K562 (cell line): ENCODE results near the gene EIF1. TPM values are rescaled to one million over a fixed set of nuclear protein-coding genes. Genes with fewer than 3 reads are reported as not detected.

Experiments
- ARID2 ChIP-seq: fragments of 450-650 bp; IDR thresholded peaks from 2 replicates; pipeline ENCODE4 v1.6.1; 2017; ENCODE audit warnings: antibody characterized with exemption, mild to moderate bottlenecking
- EHMT2 ChIP-seq: fragments of 450-650 bp; IDR thresholded peaks from 2 replicates; pipeline ENCODE4 v1.6.1; 2018; ENCODE audit warnings: antibody characterized with exemption
- FOXJ2 ChIP-seq: fragments of 200-800 bp; sonication (Bioruptor generic); IDR thresholded peaks from 2 replicates; pipeline ENCODE4 v1.6.1; 2016; ENCODE audit warnings: missing genetic modification characterization, missing compliant biosample characterization
- FOXM1 ChIP-seq, 2 experiments: fragments of 450-650 bp in 1 of 2; sonication (generic) in 1 of 2; formaldehyde crosslinking in 1 of 2; IDR thresholded peaks; 2 replicates each; pipeline versions ENCODE4 v1.6.1 to v1.9.0; 2017 to 2022; ENCODE audit warnings: low read depth in 2 of 2, mild to moderate bottlenecking in 2 of 2, missing genetic modification reagents in 1 of 2, moderate library complexity in 1 of 2
- FOXP1 ChIP-seq: sonication (generic); formaldehyde crosslinking; IDR thresholded peaks from 2 replicates; pipeline ENCODE4 v1.8.0; 2022; ENCODE audit warnings: mild to moderate bottlenecking, missing genetic modification reagents
- KLF1 ChIP-seq: fragments of 450-650 bp; IDR thresholded peaks from 2 replicates; pipeline ENCODE4 v1.6.1; 2016; ENCODE audit warnings: missing genetic modification characterization, missing compliant biosample characterization
- MITF ChIP-seq: IDR thresholded peaks from 2 replicates; pipeline ENCODE4 v1.6.1; 2014; ENCODE audit warnings: antibody characterized with exemption
- NR1H2 ChIP-seq: sonication (generic); formaldehyde crosslinking; IDR thresholded peaks from 2 replicates; pipeline ENCODE4 v1.4.0; 2020; ENCODE audit warnings: mild to moderate bottlenecking, missing genetic modification reagents
- SETDB1 ChIP-seq: IDR thresholded peaks from one replicate; pipeline ENCODE4 v1.6.1; 2012; ENCODE audit warnings: low read length, control low read depth, inconsistent platforms
- ZBTB34 ChIP-seq: fragments of 250-450 bp; sonication (Bioruptor Pico); IDR thresholded peaks from 2 replicates; pipeline ENCODE4 v1.8.0; 2021; ENCODE audit warnings: mild to moderate bottlenecking, moderate library complexity
- polyA plus RNA-seq, 8 experiments: library from polyadenylated mRNA; depleted of rRNA in 4 of 8; stranded (reverse) in 5 of 8; unstranded in 3 of 8; fragments of >200 nt; fragmentation: Nextera tagmentation in 2 of 8; fragmentation: Illumina TruSeq in 1 of 8; extraction: Ambion mirVana in 2 of 8; extraction: Trizol in 1 of 8; gene quantifications; 2 replicates each; pipeline versions ENCODE4 v1.2.1 to v1.2.3, GENCODE V29; 2011 to 2014; ENCODE audit warnings: inconsistent platforms in 1 of 8, missing spikeins in 1 of 8
- total RNA-seq, 7 experiments: library from RNA; depleted of rRNA in 6 of 7; stranded (reverse); fragments of >200 nt in 6 of 7; fragmentation: Illumina TruSeq in 2 of 7; extraction: Trizol in 2 of 7; gene quantifications; 2 replicates each; pipeline versions ENCODE4 v1.2.1 to v1.2.3, GENCODE V29; 2011 to 2021; ENCODE audit warnings: low replicate concordance in 1 of 7
- TF ChIP-seq, protein P1 (sequence below): fragments of 450-650 bp; formaldehyde crosslinking; IDR thresholded peaks from 2 replicates; pipeline ENCODE4 v1.4.0; 2020; ENCODE audit warnings: mild to moderate bottlenecking
- TF ChIP-seq, protein P2 (sequence below): sonication (generic); formaldehyde crosslinking; IDR thresholded peaks from 2 replicates; pipeline ENCODE4 v1.9.0; 2022; ENCODE audit warnings: mild to moderate bottlenecking, missing genetic modification reagents
- TF ChIP-seq, protein P3 (sequence below): fragments of 250-450 bp; sonication (Bioruptor Pico); IDR thresholded peaks from 2 replicates; pipeline ENCODE4 v1.8.0; 2022; ENCODE audit warnings: moderate library complexity, mild to moderate bottlenecking, inconsistent platforms

Gene EIF1
- total and polyA plus RNA-seq, 9 of the 15 experiments (the other 6 are each of a cell fraction or from before 2014, with no cell fraction given): 67.0 to 1,204 (median 320) TPM

DNA sequence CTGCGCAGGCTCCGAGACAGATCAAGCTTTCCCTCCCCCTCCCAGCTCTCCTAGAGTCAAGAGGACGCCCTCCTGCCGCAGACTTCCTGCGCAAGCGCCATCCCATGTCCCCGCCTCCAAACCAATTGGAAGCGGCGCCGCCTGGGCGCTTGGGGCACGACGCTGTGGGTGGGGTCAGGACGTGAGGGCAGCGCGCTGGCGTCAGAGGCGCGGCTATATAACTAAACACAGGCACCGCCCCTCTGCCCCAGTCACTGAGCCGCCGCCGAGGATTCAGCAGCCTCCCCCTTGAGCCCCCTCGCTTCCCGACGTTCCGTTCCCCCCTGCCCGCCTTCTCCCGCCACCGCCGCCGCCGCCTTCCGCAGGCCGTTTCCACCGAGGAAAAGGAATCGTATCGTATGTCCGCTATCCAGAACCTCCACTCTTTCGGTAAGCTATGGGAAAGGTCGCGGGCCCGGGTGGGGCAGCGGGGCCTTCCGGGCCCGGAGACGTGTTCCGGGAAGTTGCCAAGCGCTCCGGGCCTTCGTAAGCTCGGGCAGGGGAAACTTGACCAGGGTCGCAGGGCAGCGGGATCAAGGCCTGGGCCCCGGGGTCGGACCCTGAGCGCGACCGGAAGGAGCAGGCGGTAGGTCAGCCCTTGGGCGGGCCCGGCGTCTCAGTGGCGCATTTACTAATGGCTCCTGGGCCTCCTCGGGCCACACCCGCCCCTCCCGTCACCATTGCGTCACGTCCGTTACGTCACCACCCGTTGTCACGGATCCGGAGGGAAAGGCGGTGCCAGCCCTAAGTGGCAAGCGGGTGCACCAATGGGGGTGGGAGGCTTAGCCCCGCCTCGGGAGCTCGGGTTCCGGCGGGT, at the start of gene EIF1 (continued):
- TF ChIP-seq FOXM1 (IDR thresholded peaks at IDR 0.05; ENCODE audit: low read depth): no peak
- TF ChIP-seq FOXM1 (CRISPR knock-in tag; IDR thresholded peaks at IDR 0.05; ENCODE audit: low read depth): no peak; the same call in 1 of the 2 replicates
- TF ChIP-seq, protein P1, sequence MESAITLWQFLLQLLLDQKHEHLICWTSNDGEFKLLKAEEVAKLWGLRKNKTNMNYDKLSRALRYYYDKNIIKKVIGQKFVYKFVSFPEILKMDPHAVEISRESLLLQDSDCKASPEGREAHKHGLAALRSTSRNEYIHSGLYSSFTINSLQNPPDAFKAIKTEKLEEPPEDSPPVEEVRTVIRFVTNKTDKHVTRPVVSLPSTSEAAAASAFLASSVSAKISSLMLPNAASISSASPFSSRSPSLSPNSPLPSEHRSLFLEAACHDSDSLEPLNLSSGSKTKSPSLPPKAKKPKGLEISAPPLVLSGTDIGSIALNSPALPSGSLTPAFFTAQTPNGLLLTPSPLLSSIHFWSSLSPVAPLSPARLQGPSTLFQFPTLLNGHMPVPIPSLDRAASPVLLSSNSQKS (CRISPR knock-in tag): no peak
- TF ChIP-seq KLF1: peak; percentile 99
- TF ChIP-seq FOXJ2: 0 out of 2 replicates have a peak, but pooled peaks have one; percentile 45
- no peak for TF ChIP-seq MITF
- TF ChIP-seq, protein P2, sequence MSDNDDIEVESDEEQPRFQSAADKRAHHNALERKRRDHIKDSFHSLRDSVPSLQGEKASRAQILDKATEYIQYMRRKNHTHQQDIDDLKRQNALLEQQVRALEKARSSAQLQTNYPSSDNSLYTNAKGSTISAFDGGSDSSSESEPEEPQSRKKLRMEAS (CRISPR knock-in tag): peak; percentile 50
- TF ChIP-seq, protein P3, sequence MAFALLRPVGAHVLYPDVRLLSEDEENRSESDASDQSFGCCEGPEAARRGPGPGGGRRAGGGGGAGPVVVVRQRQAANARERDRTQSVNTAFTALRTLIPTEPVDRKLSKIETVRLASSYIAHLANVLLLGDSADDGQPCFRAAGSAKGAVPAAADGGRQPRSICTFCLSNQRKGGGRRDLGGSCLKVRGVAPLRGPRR: 0 out of 2 replicates have a peak, but pooled peaks have one; percentile 26
- TF ChIP-seq SETDB1: no peak
- TF ChIP-seq NR1H2 (CRISPR knock-in tag): peak; percentile 88
- TF ChIP-seq EHMT2: no peak
- no peak for TF ChIP-seq ARID2
- no peak; the same call in 1 of the 2 replicates for TF ChIP-seq ZBTB34 (CRISPR knock-in tag)
- TF ChIP-seq FOXP1 (CRISPR knock-in tag): peak; percentile 92; the same call in 1 of the 2 replicates
